B cell (primary cell): ENCODE results near the gene GALNT17. TPM values are rescaled to one million over a fixed set of nuclear protein-coding genes. Genes with fewer than 3 reads are reported as not detected.

Experiments used
- ATAC-seq: fragments of 200-7000 bp; cut with Tn5 transposase; one replicate; pipeline ENCODE4 v1.10.0; 2021; ENCODE audit warnings: low read depth, mild to moderate bottlenecking, moderate number of reproducible peaks, moderate library complexity
- CTCF ChIA-PET: fragments of 350-600 bp; sonication (Branson Sonifier 250); formaldehyde crosslinking; loops from one replicate; lab custom pipeline; 2021; ENCODE audit warnings: antibody characterized with exemption, inconsistent platforms; lab: Charles Lee
- POLR2A ChIA-PET: fragments of 350-600 bp; sonication (Branson Sonifier 250); formaldehyde crosslinking; loops from one replicate; lab custom pipeline; 2021; ENCODE audit warnings: antibody characterized with exemption; lab: Charles Lee
- DNase-seq: peaks from one replicate; pipeline ENCODE4 v3.0.0; 2013
- H2AFZ ChIP-seq: 2 replicates; pipeline ENCODE4 v1.6.1; 2012; ENCODE audit warnings: mild to moderate bottlenecking, low read depth, low read length; ENCODE audit not compliant: insufficient read depth, poor library complexity, severe bottlenecking
- H3K27ac ChIP-seq, 2 donors: 1 replicate in 1 of 2; 2 replicates in 1 of 2; pipeline ENCODE4 v1.5.1; 2012 to 2013; ENCODE audit warnings: low read length in 2 of 2, mild to moderate bottlenecking in 2 of 2, moderate library complexity in 1 of 2
- H3K27me3 ChIP-seq, 4 experiments: fragments of 200-600 bp in 1 of 4; sonication (generic) in 1 of 4; replicated peaks in 1 of 4; 1 replicate in 2 of 4; 2 replicates in 2 of 4; pipeline versions ENCODE4 v1.6.1 to v1.7.0; 2013 to 2016; ENCODE audit warnings: low read length in 3 of 4, mild to moderate bottlenecking in 2 of 4, mixed read lengths in 1 of 4, moderate library complexity in 1 of 4; ENCODE audit not compliant: insufficient read depth in 4 of 4, control insufficient read depth in 3 of 4; ENCODE audit errors: control extremely low read depth in 1 of 4
- H3K36me3 ChIP-seq, 2 experiments: replicated peaks in 1 of 2; 1 replicate in 1 of 2; 2 replicates in 1 of 2; pipeline versions ENCODE4 v1.6.1 to v1.7.1; 2013; ENCODE audit warnings: low read length in 1 of 2; ENCODE audit not compliant: insufficient read depth in 2 of 2, control insufficient read depth in 1 of 2; ENCODE audit errors: control extremely low read depth in 1 of 2, extremely low read depth in 1 of 2
- H3K4me1 ChIP-seq, 2 donors: fragments of 200-600 bp in 1 of 2; sonication (generic) in 1 of 2; 1 replicate in 1 of 2; 2 replicates in 1 of 2; pipeline versions ENCODE4 v1.5.1 to v1.6.1; 2013 to 2017; ENCODE audit warnings: low read length in 2 of 2; ENCODE audit not compliant: control insufficient read depth in 2 of 2, insufficient read depth in 2 of 2
- H3K4me2 ChIP-seq: replicated peaks from 2 replicates; pipeline ENCODE3; 2012; ENCODE audit warnings: mild to moderate bottlenecking, low read depth, low read length; ENCODE audit not compliant: poor library complexity, severe bottlenecking
- H3K4me3 ChIP-seq, 5 experiments: fragments of 200-600 bp in 1 of 5; sonication (generic) in 1 of 5; 1 replicate in 3 of 5; 2 replicates in 2 of 5; pipeline versions ENCODE4 v1.5.1 to v1.7.0; 2011 to 2016; ENCODE audit warnings: low read length in 4 of 5, mild to moderate bottlenecking in 4 of 5, low read depth in 2 of 5, control low read depth in 1 of 5, moderate library complexity in 1 of 5; ENCODE audit not compliant: insufficient read depth in 1 of 5; ENCODE audit errors: control extremely low read depth in 1 of 5, extremely low read depth in 1 of 5
- H3K79me2 ChIP-seq: fragments of 200-600 bp; sonication (generic); one replicate; pipeline ENCODE4 v1.6.0; 2016; ENCODE audit warnings: low read length; ENCODE audit not compliant: control insufficient read depth, insufficient read depth
- H3K9ac ChIP-seq: fragments of 200-600 bp; sonication (generic); 2 replicates; pipeline ENCODE4 v1.6.1; 2017; ENCODE audit warnings: mild to moderate bottlenecking, low read length, moderate library complexity
- H3K9me3 ChIP-seq, 3 donors: one replicate each; pipeline versions ENCODE4 v1.6.1 to v1.7.1; 2013; ENCODE audit warnings: low read length in 2 of 3; ENCODE audit not compliant: control insufficient read depth in 2 of 3, insufficient read depth in 1 of 3; ENCODE audit errors: control extremely low read depth in 1 of 3
- H4K20me1 ChIP-seq: 2 replicates; pipeline ENCODE4 v1.6.0; 2012; ENCODE audit warnings: mild to moderate bottlenecking, low read length; ENCODE audit not compliant: insufficient read depth, control insufficient read depth, poor library complexity, severe bottlenecking
- H3K27ac Mint-ChIP-seq: one replicate; pipeline ENCODE4 v1.8.0; 2021; ENCODE audit warnings: mixed read lengths
- H3K27me3 Mint-ChIP-seq: one replicate; pipeline ENCODE4 v1.8.0; 2021; ENCODE audit warnings: mixed read lengths
- H3K4me1 Mint-ChIP-seq: one replicate; pipeline ENCODE4 v1.8.0; 2021; ENCODE audit warnings: mixed read lengths
- H3K4me3 Mint-ChIP-seq: one replicate; pipeline ENCODE4 v1.8.0; 2021; ENCODE audit warnings: mixed read lengths
- H3K9me3 Mint-ChIP-seq: one replicate; pipeline ENCODE4 v1.8.0; 2022; ENCODE audit warnings: mixed read lengths; ENCODE audit not compliant: insufficient read depth
- CTCF ChIP-seq: fragments of 200-600 bp; IDR thresholded peaks from one replicate; pipeline ENCODE4 v1.8.0; 2022; ENCODE audit warnings: antibody characterized with exemption, mild to moderate bottlenecking
- EZH2 ChIP-seq: IDR thresholded peaks from 2 replicates; pipeline ENCODE4 v1.6.1; 2012; ENCODE audit warnings: borderline replicate concordance, low read depth, mild to moderate bottlenecking, moderate library complexity, low read length; ENCODE audit not compliant: insufficient read depth, poor library complexity, severe bottlenecking
- WGBS: methylation state at CpG from one replicate; pipeline ENCODE4 v1.1.5; 2013; ENCODE audit warnings: missing lambda C conversion rate; ENCODE audit not compliant: insufficient coverage; 5-methylcytosine and 5-hydroxymethylcytosine counted together
- intact Hi-C: fragments of 100-400 bp; cut with micrococcal nuclease; formaldehyde crosslinking; loops from one replicate; pipeline ENCODE4 v1.10.0; 2022
- polyA plus RNA-seq: library from polyadenylated mRNA; depleted of rRNA; stranded (reverse); fragments of >200 nt; gene quantifications from 2 replicates; pipeline ENCODE4 v1.2.3, GENCODE V29; 2012
- total RNA-seq, 2 donors: library from RNA; stranded (reverse); fragments of 120-200 nt in 1 of 2; gene quantifications; 1 replicate in 1 of 2; 2 replicates in 1 of 2; pipeline versions ENCODE4 v1.2.3 to v1.2.4, GENCODE V29; 2013 to 2022

GALNT17 gene
- total and polyA plus RNA-seq, 2 donors (not counting 1 experiment from before 2014, with no cell fraction given) = not detected

- H3K4me3 ChIP-seq = no peak overlapping the region
- no peak overlapping the region for H3K4me2 ChIP-seq
- H3K27ac ChIP-seq = no peak overlapping the region
- no peaks in the 10 kb centered on the region for H3K79me2 ChIP-seq
- H4K20me1 ChIP-seq = no peaks in the 10 kb centered on the region
- H3K4me1 Mint-ChIP-seq = no peaks in the 10 kb centered on the region
- TF ChIP-seq CTCF (no peak), EZH2 (no peak)
- intact Hi-C loops = no loop called here
- no peak overlapping the region for H3K27ac Mint-ChIP-seq
- H2AFZ ChIP-seq = no peak overlapping the region
- H3K9ac ChIP-seq = no peak overlapping the region
- no peaks in the 10 kb centered on the region for H3K36me3 ChIP-seq
- ChIA-PET POLR2A (no interaction called here), CTCF (no interaction called here)
- ATAC-seq = no peak
- no peaks in the 10 kb centered on the region for H3K27me3 Mint-ChIP-seq
- H3K9me3 ChIP-seq = peaks cover 0 to 37% (median 2%) of the 10 kb centered on the region in 3 donors
- peaks cover 8% of the 10 kb centered on the region for H3K9me3 Mint-ChIP-seq
- no peaks in the 10 kb centered on the region for H3K4me1 ChIP-seq
- no peaks in the 10 kb centered on the region for H3K27me3 ChIP-seq
- H3K4me3 Mint-ChIP-seq = no peak overlapping the region
- no CpG with 5 or more reads among the region's 2 CpGs for WGBS
- DNase-seq = no peak
These were observed 386.9 kb downstream of the GALNT17 start for GRCh38 chr7:71518880-71519279.

GRCh38 chr7:71521506-71521905 lies 389.6 kb downstream of the GALNT17 start:
- CTCF ChIA-PET = no interaction called here
- Histone ChIP-seq H3K4me1 (no peaks in the 10 kb centered on the region), H3K9me3 (peaks cover 0 to 37% (median 2%) of the 10 kb centered on the region in 3 donors), H3K79me2 (no peaks in the 10 kb centered on the region), H3K4me3 (no peak overlapping the region), H3K4me2 (no peak overlapping the region), H3K27ac (no peak overlapping the region), H4K20me1 (no peaks in the 10 kb centered on the region), H2AFZ (no peak overlapping the region), H3K27me3 (no peaks in the 10 kb centered on the region), H3K9ac (no peak overlapping the region), H3K36me3 (no peaks in the 10 kb centered on the region)
- Mint-ChIP-seq H3K27ac (no peak overlapping the region), H3K27me3 (no peaks in the 10 kb centered on the region), H3K9me3 (peaks cover 3% of the 10 kb centered on the region), H3K4me1 (no peaks in the 10 kb centered on the region), H3K4me3 (no peak overlapping the region)
- WGBS = 67% methylated on average over 4 of the region's 5 CpGs
- POLR2A ChIA-PET = no interaction called here
- intact Hi-C loops = no loop called here
- no peak for DNase-seq
- ATAC-seq = no peak
- no peak for TF ChIP-seq CTCF
- TF ChIP-seq EZH2 = no peak
